ENCODE data around the gene WDR86.

The WDR86 gene

GRCh38 chr7:151447901-151448260 lies 38.0 kb upstream of the WDR86 start:
- H3K27ac Mint-ChIP-seq, result no peak overlapping the region
- no peak for DNase-seq
- H3K27me3 Mint-ChIP-seq, result peaks cover 3% of the 10 kb centered on the region
- H3K36me3 Mint-ChIP-seq (ENCODE audit: low read depth), result no peaks in the 10 kb centered on the region
- H3K9me3 Mint-ChIP-seq, result no peaks in the 10 kb centered on the region
- H3K4me1 Mint-ChIP-seq, result peaks cover 12% of the 10 kb centered on the region
- H3K4me3 Mint-ChIP-seq, result no peak overlapping the region
- ATAC-seq, result no peak

- Mint-ChIP-seq H3K27ac (no peak overlapping the region), H3K27me3 (peaks cover 3% of the 10 kb centered on the region), H3K9me3 (no peaks in the 10 kb centered on the region), H3K36me3 (ENCODE audit: low read depth) (no peaks in the 10 kb centered on the region), H3K4me3 (no peak overlapping the region), H3K4me1 (peaks cover 12% of the 10 kb centered on the region)
- ATAC-seq (no peak), DNase-seq (no peak)
Measured at GRCh38 chr7:151447312-151447711, 37.5 kb upstream of the WDR86 start.

- peaks cover 18% of the 10 kb centered on the region for H3K4me1 Mint-ChIP-seq
- H3K4me3 Mint-ChIP-seq, result no peak overlapping the region
- H3K9me3 Mint-ChIP-seq, result no peaks in the 10 kb centered on the region
- ATAC-seq (no peak), DNase-seq (no peak)
- peaks cover 3% of the 10 kb centered on the region for H3K27me3 Mint-ChIP-seq
- no peaks in the 10 kb centered on the region for H3K36me3 Mint-ChIP-seq (ENCODE audit: low read depth)
- H3K27ac Mint-ChIP-seq, result no peak overlapping the region
Measured at GRCh38 chr7:151446412-151446811, 36.6 kb upstream of the WDR86 start.

GRCh38 chr7:151444632-151445031 lies 34.8 kb upstream of the WDR86 start:
- Mint-ChIP-seq H3K27ac (no peak overlapping the region), H3K4me3 (no peak overlapping the region), H3K4me1 (peaks cover 31% of the 10 kb centered on the region), H3K9me3 (no peaks in the 10 kb centered on the region), H3K36me3 (ENCODE audit: low read depth) (no peaks in the 10 kb centered on the region), H3K27me3 (peaks cover 2% of the 10 kb centered on the region)
- DNase-seq (no peak), ATAC-seq (peak; percentile 49)

- DNase-seq (no peak), ATAC-seq (no peak)
- no peaks in the 10 kb centered on the region for H3K9me3 Mint-ChIP-seq
- H3K36me3 Mint-ChIP-seq (ENCODE audit: low read depth), result no peaks in the 10 kb centered on the region
- H3K27me3 Mint-ChIP-seq, result no peaks in the 10 kb centered on the region
- no peak overlapping the region for H3K27ac Mint-ChIP-seq
- peaks cover 28% of the 10 kb centered on the region for H3K4me1 Mint-ChIP-seq
- no peak overlapping the region for H3K4me3 Mint-ChIP-seq
Measured at GRCh38 chr7:151442776-151443496, 33.1 kb upstream of the WDR86 start.

- Mint-ChIP-seq H3K4me1 (peaks cover 26% of the 10 kb centered on the region), H3K4me3 (peak overlapping the region; percentile 17), H3K27ac (no peak overlapping the region), H3K27me3 (no peaks in the 10 kb centered on the region), H3K9me3 (no peaks in the 10 kb centered on the region), H3K36me3 (ENCODE audit: low read depth) (no peaks in the 10 kb centered on the region)
- ATAC-seq (peak; percentile 41), DNase-seq (no peak)
Measured at GRCh38 chr7:151440799-151441445, 31.1 kb upstream of the WDR86 start.

- Mint-ChIP-seq H3K4me3 (peak within 1 kb of the TSS; percentile 38), H3K27me3 (no peaks in the 10 kb centered on the region), H3K9me3 (no peaks in the 10 kb centered on the region), H3K27ac (no peak within 1 kb of the TSS), H3K4me1 (peaks cover 26% of the 10 kb centered on the region), H3K36me3 (ENCODE audit: low read depth) (no peaks in the 10 kb centered on the region)
- DNase-seq (peak; percentile 19), ATAC-seq (peak; percentile 17)
Measured at GRCh38 chr7:151439855-151440798, 30.3 kb upstream of the WDR86 start, which contains the start of gene CRYGN. Gene CRYGN, minus strand, starts transcription at chr7:151440141. Its CDS starts 224 bp downstream, at chr7:151439917.

GRCh38 chr7:151438864-151439601 lies 29.2 kb upstream of the WDR86 start:
- no peaks in the 10 kb centered on the region for H3K36me3 Mint-ChIP-seq (ENCODE audit: low read depth)
- H3K4me3 Mint-ChIP-seq, result no peak overlapping the region

GRCh38 chr7:151437866-151438516 lies 28.2 kb upstream of the WDR86 start:
- Mint-ChIP-seq H3K9me3 (no peaks in the 10 kb centered on the region), H3K4me3 (no peak overlapping the region), H3K36me3 (ENCODE audit: low read depth) (no peaks in the 10 kb centered on the region), H3K27ac (no peak overlapping the region), H3K4me1 (peaks cover 25% of the 10 kb centered on the region), H3K27me3 (no peaks in the 10 kb centered on the region)
- no peak for DNase-seq
- ATAC-seq, result no peak

More at GRCh38 chr7:151438864-151439601, 29.2 kb upstream of the WDR86 start:
- DNase-seq (no peak), ATAC-seq (no peak)
- Mint-ChIP-seq H3K27me3 (no peaks in the 10 kb centered on the region), H3K27ac (no peak overlapping the region), H3K4me1 (peaks cover 20% of the 10 kb centered on the region), H3K9me3 (no peaks in the 10 kb centered on the region)

GRCh38 chr7:151437159-151437553 lies 27.3 kb upstream of the WDR86 start:
- no peak for ATAC-seq
- H3K9me3 Mint-ChIP-seq, result no peaks in the 10 kb centered on the region
- no peak overlapping the region for H3K27ac Mint-ChIP-seq
- H3K4me3 Mint-ChIP-seq, result no peak overlapping the region
- DNase-seq, result no peak
- H3K27me3 Mint-ChIP-seq, result no peaks in the 10 kb centered on the region
- no peaks in the 10 kb centered on the region for H3K36me3 Mint-ChIP-seq (ENCODE audit: low read depth)
- peaks cover 32% of the 10 kb centered on the region for H3K4me1 Mint-ChIP-seq

- Mint-ChIP-seq H3K4me1 (peaks cover 28% of the 10 kb centered on the region), H3K9me3 (no peaks in the 10 kb centered on the region), H3K27ac (no peak overlapping the region), H3K4me3 (no peak overlapping the region), H3K27me3 (no peaks in the 10 kb centered on the region), H3K36me3 (ENCODE audit: low read depth) (no peaks in the 10 kb centered on the region)
- DNase-seq (no peak), ATAC-seq (no peak)
Measured at GRCh38 chr7:151436446-151437158, 26.8 kb upstream of the WDR86 start.

GRCh38 chr7:151435971-151436370 lies 26.1 kb upstream of the WDR86 start:
- ATAC-seq (no peak), DNase-seq (no peak)
- Mint-ChIP-seq H3K27me3 (no peaks in the 10 kb centered on the region), H3K4me3 (no peak overlapping the region), H3K36me3 (ENCODE audit: low read depth) (no peaks in the 10 kb centered on the region), H3K4me1 (peaks cover 24% of the 10 kb centered on the region), H3K27ac (no peak overlapping the region), H3K9me3 (no peaks in the 10 kb centered on the region)

All from activated naive CD8-positive, alpha-beta T cell treated with anti-CD3 and anti-CD28 coated beads, Interleukin-2, amount 50 U/mL, for 24 hours (primary cell).